Hindlimb muscle (tissue), 1 donor: ENCODE results near the gene KLF12. TPM values are rescaled to one million over a fixed set of nuclear protein-coding genes. Genes with fewer than 3 reads are reported as not detected.

Experiments used
- DNase-seq: peaks from one replicate; pipeline ENCODE4 v3.0.0-alpha.2; 2013
- polyA plus RNA-seq: library from polyadenylated mRNA; unstranded; fragments of 120-200 nt; gene quantifications from one replicate; pipeline ENCODE4 v1.2.1, GENCODE V29; 2013; ENCODE audit not compliant: insufficient read length

KLF12 gene
- polyA plus RNA-seq, 1 donor: 19.6 TPM

DNA sequence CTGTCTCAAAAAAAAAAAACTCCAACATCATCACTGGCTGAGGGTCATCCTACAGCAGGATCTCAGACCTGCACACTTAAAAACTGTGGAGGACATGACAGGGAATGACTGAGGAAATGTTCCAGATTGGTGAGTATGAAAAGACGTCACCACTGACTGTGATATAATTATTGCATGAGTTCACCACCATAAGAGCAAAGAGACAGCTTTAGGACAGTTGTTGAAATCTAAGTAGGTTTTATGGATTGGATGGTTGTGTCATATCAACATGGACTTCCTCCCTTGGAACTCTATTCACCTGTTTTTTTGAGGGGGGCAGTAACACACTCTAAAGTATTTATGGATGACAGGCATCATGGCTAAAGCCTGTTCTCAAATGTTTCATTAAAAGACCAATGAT is 31.5 kb downstream of the KLF12 start:
- DNase-seq: no peak

DNA sequence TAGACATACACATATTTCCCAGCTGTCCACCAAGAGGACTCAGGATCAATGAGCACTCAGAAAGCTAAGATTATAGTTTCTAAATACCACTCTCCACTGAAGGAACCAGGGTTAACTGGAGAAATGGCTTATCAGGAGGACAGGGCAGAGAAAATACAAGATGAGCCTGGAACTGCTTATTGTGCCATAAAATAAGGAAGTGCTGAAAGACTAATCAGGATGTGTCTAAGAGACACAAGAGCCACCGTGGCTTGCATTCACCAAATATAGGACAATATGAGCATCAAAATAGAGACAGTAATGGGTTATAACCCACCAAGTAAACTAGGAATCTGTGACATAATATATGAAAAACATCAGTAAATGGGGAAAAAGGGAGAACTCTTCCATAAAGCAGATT is 32.8 kb downstream of the KLF12 start:
- no peak for DNase-seq

DNA sequence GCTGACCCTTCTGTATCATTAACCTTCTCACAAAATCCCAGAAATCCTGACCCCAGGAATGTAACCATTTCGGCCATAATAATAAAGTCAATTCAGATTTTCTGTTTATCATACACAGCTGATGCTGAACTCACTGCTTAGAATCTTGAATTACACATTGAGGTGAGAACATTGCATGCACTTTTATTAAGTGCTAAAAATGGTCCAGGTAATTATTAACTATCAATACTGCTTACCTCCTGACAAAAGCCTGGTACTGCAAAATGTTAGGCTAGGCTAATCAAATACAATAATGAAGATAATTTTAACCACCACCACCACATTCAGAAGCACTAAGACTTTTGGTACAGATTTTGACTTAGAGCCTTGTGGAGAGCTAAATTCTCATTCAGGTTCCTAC is 36.1 kb downstream of the KLF12 start:
- DNase-seq: no peak

DNA sequence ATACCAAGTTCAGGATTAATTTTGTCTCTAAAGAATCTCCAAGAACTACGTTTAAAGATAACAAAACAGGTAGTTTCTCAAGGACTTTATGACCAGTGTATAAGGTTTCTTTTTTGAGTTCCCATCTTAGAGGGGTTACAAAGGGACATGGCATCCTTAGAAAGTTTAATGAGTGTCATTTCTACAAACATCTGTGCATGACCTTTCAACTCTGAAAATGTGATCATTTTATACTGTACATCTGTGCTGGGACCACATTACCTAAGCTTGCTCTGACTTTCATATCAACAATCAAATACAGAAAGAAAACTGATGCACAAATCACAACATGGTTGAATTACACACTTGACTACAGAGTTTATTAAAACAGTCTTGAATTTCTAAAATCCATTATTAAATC is 37.1 kb downstream of the KLF12 start:
- no peak for DNase-seq

DNA sequence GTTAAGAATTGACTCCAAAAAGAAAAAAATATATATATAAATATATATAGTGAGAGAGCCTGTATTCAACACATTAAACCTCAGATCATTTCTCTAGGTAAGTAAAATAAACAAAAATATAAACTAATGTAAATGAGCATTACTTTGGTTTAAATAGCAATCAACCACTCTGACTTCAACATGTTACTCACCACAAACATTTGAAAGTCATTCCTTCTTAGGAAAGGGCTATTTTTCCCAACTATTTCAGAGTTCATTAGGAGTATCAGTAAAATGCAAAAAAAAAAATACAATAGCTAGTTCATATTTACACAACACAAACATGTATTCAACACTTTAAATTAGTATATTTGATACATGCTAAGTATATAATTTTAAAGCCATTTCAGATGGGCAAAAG is 40.5 kb downstream of the KLF12 start:
- no peak for DNase-seq

DNA sequence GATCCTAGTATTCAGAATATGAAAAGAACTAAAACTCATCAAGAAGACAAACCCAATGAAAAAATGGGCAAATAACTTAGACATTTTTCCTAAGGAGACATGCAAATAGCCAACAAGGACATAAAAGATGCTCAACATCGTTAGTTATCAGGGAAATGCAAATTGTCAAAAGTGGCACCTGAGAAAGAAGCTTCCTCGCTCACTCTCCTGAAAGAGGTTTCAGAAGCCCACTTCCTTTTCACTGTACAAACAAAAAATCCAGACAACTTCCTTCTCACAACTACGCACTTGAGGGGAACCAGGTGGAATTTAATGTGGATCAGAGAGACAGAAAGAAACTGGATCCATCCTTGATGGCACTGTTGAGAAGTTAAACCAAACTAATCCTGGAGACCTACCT is 41.5 kb downstream of the KLF12 start:
- DNase-seq: no peak

DNA sequence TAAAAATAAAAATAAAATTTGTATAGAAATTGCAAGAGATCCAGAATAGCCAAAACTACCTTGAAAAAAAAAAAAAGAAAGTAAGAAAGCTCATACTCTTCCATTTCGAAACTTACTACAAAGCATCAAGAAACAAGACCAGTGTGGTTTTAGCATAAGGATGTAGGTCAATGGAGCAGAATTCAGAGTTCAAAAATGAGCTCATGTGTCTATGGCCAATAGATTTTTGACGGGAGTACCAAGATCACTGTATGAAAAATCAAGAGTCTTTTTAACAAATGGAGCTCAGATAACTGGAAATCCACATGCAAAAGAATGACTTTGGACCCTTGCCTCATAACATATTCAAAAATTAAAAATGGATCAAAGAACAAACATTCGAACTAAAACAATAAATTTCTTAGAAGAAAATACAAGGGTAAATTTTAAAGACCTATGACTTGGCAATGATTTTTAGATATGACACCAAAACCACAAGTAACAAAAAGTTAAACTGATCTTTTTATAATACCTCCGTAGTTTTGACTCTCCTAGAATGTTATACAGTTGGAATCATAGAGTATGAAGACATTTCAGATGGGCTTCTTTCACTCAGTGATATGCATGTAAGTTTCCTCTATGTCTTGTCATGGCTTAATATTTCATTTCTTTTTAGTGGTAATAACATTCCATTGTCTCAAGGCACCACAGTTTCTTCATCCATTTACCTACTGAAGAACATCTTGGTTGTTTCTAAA is 43.2 kb downstream of the KLF12 start:
- no peak for DNase-seq

DNA sequence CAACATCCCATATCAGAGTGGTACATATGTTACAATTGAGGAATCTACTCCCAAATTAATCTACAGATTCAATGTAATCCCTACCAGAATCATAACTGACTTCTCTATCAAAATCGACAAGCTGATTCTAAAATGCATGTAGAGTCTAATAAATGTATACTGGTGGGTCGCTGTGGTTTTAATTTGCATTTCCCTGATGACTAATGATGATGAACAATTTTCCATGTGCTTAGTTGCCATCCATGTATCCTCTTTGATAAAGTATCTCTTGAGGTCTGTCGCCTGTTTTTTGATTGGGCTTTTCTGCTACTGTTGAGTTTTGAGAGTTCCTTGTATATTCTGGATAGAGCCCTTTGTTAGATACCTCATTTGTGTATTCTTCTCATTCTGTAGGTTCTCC is 43.8 kb downstream of the KLF12 start:
- no peak for DNase-seq

DNA sequence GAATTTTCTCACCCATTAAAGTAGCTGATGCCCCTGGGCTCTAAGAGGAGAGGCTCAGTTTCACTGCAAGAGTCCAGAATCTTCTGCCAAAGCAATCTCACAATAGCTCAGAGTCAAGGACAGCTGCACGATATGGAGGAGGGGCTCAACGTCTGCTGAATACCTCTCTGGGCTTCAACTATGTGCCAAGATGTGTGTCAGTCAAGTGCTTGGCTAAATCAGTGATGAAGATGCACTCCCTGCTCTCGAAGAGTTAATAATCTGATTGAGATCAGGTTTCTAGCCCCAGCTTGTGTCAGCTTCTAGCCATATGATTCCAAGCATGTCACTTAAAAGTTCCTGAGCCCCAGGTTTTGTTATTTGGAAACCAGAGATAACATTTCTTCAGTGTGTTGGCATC is 46.8 kb downstream of the KLF12 start:
- no peak for DNase-seq
